GM19372 (cell line): ENCODE data around the gene PKNOX2.

Experiments
- ATAC-seq: cut with Tn5 transposase; IDR thresholded peaks from one replicate; pipeline ENCODE4 v1.9.1; 2021; ENCODE audit warnings: mild to moderate bottlenecking, low read depth, moderate library complexity; ENCODE audit not compliant: unreplicated experiment

The PKNOX2 gene

GRCh38 chr11:125426818-125427528, 262.4 kb downstream of the PKNOX2 start:
- ATAC-seq = no peak

- no peak for ATAC-seq
Observed at GRCh38 chr11:125428486-125429173, 264.1 kb downstream of the PKNOX2 start.

GRCh38 chr11:125429174-125429707, 264.7 kb downstream of the PKNOX2 start:
- ATAC-seq = no peak

DNA sequence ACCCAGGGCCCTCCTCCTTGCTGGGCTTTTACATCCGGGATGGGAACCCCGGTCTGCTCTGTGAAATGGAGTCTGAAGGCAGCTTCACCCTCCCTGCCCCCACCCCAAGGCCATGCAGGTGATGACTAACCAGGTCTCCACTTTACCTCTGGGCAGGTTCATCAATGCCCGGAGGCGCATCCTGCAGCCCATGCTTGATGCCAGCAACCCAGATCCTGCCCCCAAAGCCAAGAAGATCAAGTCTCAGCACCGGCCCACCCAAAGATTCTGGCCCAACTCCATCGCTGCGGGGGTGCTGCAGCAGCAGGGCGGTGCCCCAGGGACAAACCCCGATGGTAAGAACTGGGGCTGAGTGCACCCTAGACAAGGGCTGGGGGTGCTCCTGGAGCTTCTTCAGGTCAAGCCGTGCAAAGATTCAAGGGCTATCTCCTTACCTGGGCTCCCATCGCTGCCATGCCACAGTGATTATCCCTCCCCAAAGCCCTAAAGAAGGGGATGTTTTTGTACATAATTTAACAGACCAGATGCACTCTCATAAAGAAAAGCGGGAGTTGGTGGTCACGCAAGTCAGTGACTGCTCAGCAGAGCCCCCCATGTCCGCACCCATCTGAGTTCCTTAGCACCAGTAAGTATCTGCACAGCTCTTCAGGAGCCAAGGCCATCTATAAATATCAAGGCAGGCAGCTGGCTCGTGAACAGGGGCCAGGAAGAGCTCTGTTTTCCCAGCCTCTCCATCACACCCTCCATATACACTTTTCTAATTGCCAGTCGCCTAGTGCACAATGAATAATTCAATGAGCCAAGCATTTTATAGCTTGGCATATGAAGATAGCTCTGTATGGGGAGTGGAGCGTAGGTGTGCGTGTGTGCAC, 265.5 kb downstream of the PKNOX2 start:
- no peak for ATAC-seq

DNA sequence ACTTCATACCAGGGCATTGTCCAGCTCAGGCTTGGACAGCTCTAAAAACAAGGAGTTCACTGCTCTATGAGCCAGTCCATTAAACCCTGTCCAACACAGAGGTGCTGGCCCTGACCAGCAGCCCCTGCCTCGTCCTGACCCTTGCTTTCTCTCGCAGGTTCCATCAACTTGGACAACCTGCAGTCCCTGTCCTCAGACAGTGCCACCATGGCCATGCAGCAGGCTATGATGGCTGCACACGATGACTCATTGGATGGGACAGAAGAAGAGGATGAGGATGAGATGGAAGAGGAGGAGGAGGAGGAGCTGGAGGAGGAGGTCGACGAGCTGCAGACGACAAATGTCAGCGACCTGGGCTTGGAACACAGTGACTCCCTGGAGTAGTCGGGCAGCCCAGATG, 266.5 kb downstream of the PKNOX2 start:
- no peak for ATAC-seq

DNA sequence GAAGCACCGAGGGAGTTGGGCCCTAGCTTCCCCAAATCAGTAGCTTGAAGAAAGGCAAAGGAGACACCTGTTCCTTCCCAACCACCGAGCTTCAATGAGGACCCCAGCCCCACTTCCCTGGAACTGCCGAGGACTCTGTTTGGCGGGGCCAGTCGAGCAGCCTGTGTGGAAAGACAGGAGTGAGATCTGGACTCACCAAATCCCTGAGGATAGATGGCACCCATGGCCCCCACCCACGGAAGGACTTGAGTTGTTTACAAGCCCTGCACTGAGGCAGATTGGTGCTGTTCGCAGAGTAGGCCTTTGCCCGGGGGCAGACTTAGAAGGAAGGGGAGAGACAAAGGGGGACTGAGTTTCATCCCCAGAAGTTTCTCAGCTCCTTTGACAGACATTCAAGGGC, 266.9 kb downstream of the PKNOX2 start:
- ATAC-seq = no peak

GRCh38 chr11:125433454-125434121, 269.0 kb downstream of the PKNOX2 start:
- no peak for ATAC-seq

DNA sequence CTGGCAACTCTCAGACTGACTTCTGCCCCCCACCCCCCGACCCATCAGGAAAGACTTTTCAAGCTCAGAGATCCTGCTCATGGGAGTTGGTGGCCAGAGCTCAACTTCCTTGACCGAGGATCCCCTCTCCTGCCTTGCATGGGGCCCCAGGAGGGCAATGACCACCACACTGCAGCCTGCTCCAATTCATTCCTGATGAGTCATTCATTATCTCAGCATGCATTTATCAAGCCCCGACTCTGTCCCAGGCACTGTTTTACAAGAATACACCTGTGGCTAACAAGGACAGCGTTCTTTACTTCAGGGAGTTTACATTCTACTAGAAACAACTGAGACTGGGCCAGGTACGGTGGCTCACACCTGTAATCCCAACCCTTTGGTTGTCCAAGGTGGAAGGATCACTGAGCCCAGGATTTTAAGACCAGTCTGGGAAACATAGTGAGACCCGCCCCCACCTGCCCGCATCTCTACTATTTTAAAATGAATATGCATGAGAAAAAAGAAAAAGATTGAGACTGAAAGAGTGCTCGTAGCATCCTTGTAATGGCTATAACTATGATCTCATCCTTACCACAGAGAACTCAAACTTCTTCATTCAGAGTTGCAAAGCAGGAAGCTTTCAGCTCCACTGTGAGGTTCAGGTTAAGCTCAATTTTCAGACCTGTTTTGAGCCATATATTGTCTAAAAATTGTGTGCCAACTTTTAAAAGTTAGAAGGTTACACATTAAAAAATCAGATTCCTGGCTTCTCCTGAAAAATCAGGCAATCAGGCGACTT, 271.1 kb downstream of the PKNOX2 start:
- ATAC-seq = no peak

GRCh38 chr11:125441648-125442410, 277.3 kb downstream of the PKNOX2 start:
- ATAC-seq = no peak

GRCh38 chr11:125442946-125443345, 278.4 kb downstream of the PKNOX2 start:
- ATAC-seq = no peak

- no peak for ATAC-seq
Observed at GRCh38 chr11:125443767-125444311, 279.3 kb downstream of the PKNOX2 start.

DNA sequence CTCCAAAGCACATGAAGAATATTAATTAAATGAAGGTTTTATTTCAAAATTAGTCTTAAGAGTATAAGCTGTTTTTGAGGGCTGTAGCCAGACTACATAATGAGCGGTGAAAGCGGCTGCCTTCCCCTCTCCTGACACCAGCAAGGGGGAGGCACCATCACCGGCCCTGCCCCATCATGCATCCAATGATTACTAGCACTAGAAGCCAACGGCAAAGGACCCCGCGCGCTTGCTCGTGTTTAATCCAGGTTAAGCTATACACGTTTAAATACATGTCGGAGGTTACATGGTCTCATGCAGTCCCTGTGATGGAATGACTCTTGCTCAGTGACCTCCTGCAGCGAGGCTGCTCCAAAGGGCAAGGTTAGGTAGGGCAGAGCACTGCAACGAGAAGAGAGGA, 281.2 kb downstream of the PKNOX2 start:
- no peak for ATAC-seq

GRCh38 chr11:125446279-125446678, 281.7 kb downstream of the PKNOX2 start:
- ATAC-seq = no peak

DNA sequence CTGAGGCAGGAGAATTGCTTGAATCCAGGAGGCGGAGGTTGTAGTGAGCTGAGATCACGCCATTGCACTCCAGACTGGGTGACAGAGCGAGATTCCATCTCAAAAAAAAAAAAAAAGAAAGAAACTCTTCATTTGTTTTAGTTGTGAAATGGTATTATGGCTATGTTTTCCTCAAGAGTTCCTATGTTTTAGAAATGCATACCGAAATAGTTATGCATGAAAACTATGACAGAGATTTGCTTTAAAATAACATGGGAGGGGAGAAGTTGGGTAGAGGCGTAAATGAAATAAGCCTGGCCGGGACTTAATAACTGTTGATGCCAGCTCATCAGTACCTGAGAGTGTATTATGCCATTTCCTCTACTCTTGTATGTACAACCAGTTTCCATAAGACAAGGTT, 283.2 kb downstream of the PKNOX2 start:
- no peak for ATAC-seq

GRCh38 chr11:125448136-125448535, 283.6 kb downstream of the PKNOX2 start:
- no peak for ATAC-seq

GRCh38 chr11:125449565-125449964, 285.0 kb downstream of the PKNOX2 start:
- no peak for ATAC-seq

GRCh38 chr11:125451400-125452124, 287.0 kb downstream of the PKNOX2 start:
- ATAC-seq = no peak

DNA sequence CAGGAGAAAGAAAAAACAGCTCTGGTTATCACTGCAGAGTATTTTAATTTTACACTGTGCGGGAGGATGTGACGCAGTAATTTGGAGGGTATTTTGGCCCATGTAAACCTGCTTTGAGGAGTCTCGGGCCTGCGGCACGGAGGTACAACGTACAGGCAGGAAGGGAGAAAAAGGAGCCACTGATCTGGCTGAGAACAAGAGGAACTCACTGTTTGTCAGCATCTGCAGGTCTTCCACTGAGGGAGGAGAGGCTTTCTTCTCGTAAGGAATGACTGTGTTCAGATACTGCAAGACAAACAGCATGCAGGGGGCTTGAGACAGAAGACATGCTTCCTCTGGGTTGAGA, 287.5 kb downstream of the PKNOX2 start:
- ATAC-seq = no peak
